Nephron (organoid): Measurements from ENCODE around the gene SLC6A6.
A peak's percentile ranks its signal among the peaks of the same experiment; 100 is the strongest.

Experiments
- H3K27ac Mint-ChIP-seq, 3 experiments: 2 replicates each; pipeline ENCODE4 v1.8.0; 2020; ENCODE audit warnings: mixed read lengths in 3 of 3, mild to moderate bottlenecking in 2 of 3, moderate library complexity in 1 of 3
- H3K27me3 Mint-ChIP-seq: 2 replicates; pipeline ENCODE4 v1.8.0; 2021; ENCODE audit warnings: low read depth, mild to moderate bottlenecking, moderate library complexity, mixed read lengths
- H3K36me3 Mint-ChIP-seq: 2 replicates; pipeline ENCODE4 v1.8.0; 2020; ENCODE audit warnings: low read depth, mixed read lengths
- H3K4me1 Mint-ChIP-seq: 2 replicates; pipeline ENCODE4 v1.8.0; 2020; ENCODE audit warnings: mixed read lengths
- H3K4me3 Mint-ChIP-seq, 3 experiments: 2 replicates each; pipeline ENCODE4 v1.8.0; 2020; ENCODE audit warnings: mild to moderate bottlenecking in 3 of 3, mixed read lengths in 3 of 3, moderate library complexity in 2 of 3
- H3K9me3 Mint-ChIP-seq: 2 replicates; pipeline ENCODE4 v1.8.0; 2020; ENCODE audit warnings: mixed read lengths
- TF ChIP-seq, protein P1 (sequence below), 3 experiments: fragments of 200-600 bp; sonication (generic); IDR thresholded peaks; one replicate each; pipeline ENCODE4 v1.5.0; 2021; ENCODE audit warnings: antibody characterized with exemption in 3 of 3; ENCODE audit not compliant: unreplicated experiment in 3 of 3

The SLC6A6 gene

DNA sequence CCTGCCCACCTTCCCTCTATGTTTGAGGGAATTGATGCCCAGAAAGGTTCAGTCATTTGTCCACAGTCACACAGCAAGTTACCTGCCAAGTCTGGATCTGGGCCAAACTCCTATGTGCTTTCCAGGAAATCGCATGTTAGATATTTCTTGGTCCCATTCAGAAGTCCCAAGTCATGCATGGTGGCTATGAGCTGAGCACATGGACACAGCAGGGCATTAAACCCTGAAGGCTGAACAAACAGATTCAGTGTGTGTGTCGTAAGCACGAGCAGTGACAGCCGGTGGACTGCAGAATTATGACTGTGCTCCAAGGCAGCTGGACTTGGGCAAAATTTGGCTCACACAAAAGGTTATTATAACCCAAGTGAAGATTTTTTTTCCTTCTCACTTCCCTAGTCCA lies 11.4 kb upstream of the SLC6A6 start:
- peaks cover 20% of the 10 kb centered on the region for H3K27me3 Mint-ChIP-seq
- TF ChIP-seq, protein P1, sequence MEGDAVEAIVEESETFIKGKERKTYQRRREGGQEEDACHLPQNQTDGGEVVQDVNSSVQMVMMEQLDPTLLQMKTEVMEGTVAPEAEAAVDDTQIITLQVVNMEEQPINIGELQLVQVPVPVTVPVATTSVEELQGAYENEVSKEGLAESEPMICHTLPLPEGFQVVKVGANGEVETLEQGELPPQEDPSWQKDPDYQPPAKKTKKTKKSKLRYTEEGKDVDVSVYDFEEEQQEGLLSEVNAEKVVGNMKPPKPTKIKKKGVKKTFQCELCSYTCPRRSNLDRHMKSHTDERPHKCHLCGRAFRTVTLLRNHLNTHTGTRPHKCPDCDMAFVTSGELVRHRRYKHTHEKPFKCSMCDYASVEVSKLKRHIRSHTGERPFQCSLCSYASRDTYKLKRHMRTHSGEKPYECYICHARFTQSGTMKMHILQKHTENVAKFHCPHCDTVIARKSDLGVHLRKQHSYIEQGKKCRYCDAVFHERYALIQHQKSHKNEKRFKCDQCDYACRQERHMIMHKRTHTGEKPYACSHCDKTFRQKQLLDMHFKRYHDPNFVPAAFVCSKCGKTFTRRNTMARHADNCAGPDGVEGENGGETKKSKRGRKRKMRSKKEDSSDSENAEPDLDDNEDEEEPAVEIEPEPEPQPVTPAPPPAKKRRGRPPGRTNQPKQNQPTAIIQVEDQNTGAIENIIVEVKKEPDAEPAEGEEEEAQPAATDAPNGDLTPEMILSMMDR (IDR thresholded peaks at IDR 0.05; ENCODE audit: unreplicated experiment in 3 of 3) = no peak
- H3K4me3 Mint-ChIP-seq = no peak overlapping the region
- H3K9me3 Mint-ChIP-seq = no peaks in the 10 kb centered on the region
- peak overlapping the region in 2 of 3 experiments; percentile 37 to 38 for H3K27ac Mint-ChIP-seq
- H3K36me3 Mint-ChIP-seq = no peaks in the 10 kb centered on the region
- H3K4me1 Mint-ChIP-seq = peaks cover 32% of the 10 kb centered on the region

DNA sequence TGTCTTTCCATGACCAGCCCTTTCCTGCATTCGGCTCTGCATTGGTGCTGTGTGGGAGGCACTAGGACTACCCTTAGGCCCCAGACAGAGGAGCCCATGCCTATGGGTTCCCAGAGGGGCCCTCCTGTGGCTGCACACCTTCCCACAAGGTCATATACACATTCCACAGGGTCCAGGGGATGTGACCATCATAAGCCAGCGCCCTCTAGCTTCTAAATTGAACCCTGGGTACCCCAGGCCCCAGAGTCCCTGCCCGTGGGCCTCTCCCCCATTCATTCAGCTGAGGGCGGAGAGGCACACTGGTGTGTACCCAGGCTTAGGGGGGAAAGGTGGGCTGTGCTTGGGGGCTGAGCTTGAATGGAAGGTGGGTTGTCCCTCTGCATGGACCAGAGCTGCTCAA lies 10.2 kb upstream of the SLC6A6 start:
- no peak overlapping the region for H3K4me3 Mint-ChIP-seq
- no peaks in the 10 kb centered on the region for H3K36me3 Mint-ChIP-seq
- no peak overlapping the region for H3K27ac Mint-ChIP-seq
- H3K9me3 Mint-ChIP-seq = no peaks in the 10 kb centered on the region
- TF ChIP-seq, protein P1 (IDR thresholded peaks at IDR 0.05; ENCODE audit: unreplicated experiment in 3 of 3) = no peak
- H3K4me1 Mint-ChIP-seq = peaks cover 35% of the 10 kb centered on the region
- peaks cover 24% of the 10 kb centered on the region for H3K27me3 Mint-ChIP-seq

DNA sequence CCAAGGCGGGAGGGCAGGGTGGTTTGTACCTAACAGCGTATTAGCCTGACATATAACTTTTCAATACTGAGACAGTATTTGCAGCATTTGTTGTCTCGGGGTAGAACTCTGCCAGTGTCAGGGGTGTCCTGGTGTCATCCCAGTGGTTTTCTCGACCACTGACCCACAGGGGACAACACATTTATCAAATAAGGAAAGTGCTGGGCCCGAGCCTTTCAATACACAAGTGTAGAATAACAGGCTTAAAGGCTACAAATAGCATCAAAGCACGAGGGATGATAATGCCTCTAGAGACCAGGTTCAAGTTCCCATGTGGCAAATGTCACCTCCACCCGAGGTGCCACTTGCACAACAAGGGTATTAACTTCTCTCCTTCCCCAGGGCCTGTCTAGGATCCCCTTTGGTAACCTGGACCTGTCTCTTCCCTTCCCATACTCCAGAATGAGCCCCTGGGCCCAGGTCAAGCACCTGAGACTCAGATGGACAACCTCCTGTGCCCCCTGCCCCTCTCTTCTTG lies 9.5 kb upstream of the SLC6A6 start:
- Mint-ChIP-seq H3K27me3 (peaks cover 28% of the 10 kb centered on the region), H3K27ac (peak overlapping the region in 2 of 3 experiments; percentile 73 to 85), H3K36me3 (no peaks in the 10 kb centered on the region), H3K4me3 (no peak overlapping the region), H3K4me1 (peaks cover 42% of the 10 kb centered on the region), H3K9me3 (no peaks in the 10 kb centered on the region)
- TF ChIP-seq, protein P1 (IDR thresholded peaks at IDR 0.05; ENCODE audit: unreplicated experiment in 3 of 3) = no peak

DNA sequence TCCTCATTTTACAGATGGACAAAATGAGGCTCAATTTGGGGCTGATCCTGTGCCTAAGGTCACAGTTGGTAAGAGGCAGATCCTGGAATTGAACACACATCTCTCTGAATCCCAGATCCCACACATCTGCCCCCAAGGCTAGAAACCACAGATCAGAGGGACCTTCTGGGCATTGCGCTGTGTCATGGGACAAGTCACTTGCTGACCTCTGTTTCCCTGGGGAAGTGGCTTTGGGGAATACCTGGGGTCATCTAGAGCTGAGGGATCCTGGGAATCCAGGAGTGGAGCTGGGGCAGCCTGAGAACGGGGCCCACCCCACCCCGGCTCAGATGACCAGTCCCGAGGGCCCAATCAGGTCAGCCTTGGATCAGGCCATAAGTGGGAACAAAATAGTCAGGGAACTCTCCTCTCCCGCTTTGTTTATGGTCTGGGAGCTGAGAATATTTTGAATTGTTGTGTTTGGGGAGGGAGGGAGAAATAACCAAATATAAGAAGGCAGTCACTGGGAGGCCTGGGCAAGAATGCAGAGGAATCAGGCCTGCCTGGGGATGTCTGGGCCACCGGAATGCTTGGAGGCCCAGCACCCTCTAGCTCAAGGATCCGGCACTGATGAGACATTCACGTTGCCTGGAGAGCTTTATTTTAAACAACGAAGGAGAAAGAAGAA lies 8.8 kb upstream of the SLC6A6 start:
- Mint-ChIP-seq H3K4me1 (peaks cover 42% of the 10 kb centered on the region), H3K9me3 (no peaks in the 10 kb centered on the region), H3K36me3 (no peaks in the 10 kb centered on the region), H3K27me3 (peaks cover 26% of the 10 kb centered on the region), H3K27ac (peak overlapping the region; percentile 1 to 85 (median 64)), H3K4me3 (peak overlapping the region in 1 of 3 experiments; percentile 35)
- TF ChIP-seq, protein P1 (IDR thresholded peaks at IDR 0.05; ENCODE audit: unreplicated experiment in 3 of 3) = no peak

DNA sequence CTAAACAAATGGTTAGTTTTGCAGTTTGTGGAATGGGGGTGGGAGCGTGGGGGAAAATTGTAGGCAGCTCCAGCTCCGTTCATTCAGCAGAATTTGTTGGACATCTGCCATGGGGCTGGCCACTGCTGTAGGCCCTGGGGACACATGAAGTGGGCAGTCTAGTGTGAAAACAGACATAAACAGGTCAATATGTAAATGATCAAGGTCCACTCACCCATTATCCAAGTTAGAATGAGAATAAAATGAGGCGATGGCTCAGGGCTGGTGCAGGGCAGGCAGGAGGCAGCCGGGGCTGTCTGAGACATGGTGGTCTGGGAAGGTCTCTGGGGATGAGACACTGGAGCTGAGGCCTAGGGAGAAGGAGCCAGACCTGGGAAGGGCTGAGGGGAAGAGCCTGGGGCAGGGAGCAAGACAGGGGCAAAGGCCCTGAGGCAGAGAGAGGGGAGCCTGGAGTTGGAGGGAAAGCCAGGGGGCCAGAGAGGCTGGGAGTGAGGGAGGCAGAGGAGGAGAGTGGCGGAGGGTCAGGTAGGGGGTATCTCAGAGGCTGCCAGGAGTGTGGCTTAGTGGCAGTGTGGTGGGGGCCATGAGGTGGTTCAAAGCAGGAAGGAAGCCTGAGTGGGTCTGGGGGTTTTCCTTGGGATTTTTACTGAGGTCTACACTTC lies 6.2 kb upstream of the SLC6A6 start:
- Mint-ChIP-seq H3K27ac (peak overlapping the region in 2 of 3 experiments; percentile 54 to 73), H3K27me3 (peaks cover 27% of the 10 kb centered on the region), H3K36me3 (no peaks in the 10 kb centered on the region), H3K4me3 (no peak overlapping the region), H3K4me1 (peaks cover 28% of the 10 kb centered on the region), H3K9me3 (no peaks in the 10 kb centered on the region)
- TF ChIP-seq, protein P1 (IDR thresholded peaks at IDR 0.05; ENCODE audit: unreplicated experiment in 3 of 3) = no peak
